IMR-90 (cell line): ENCODE measurements around the gene OXLD1. TPM values are rescaled to one million over a fixed set of nuclear protein-coding genes. Genes with fewer than 3 reads are reported as not detected.

Experiments used
- ATAC-seq: fragments of 200-7000 bp; cut with Tn5 transposase; 2 replicates; pipeline ENCODE4 v1.9.1; 2020; ENCODE audit warnings: low read depth, mild to moderate bottlenecking, moderate library complexity
- BruUV-seq: library from RNA; stranded (reverse); fragments of 400-500 nt; replicated peaks from 2 replicates; lab custom pipeline; 2021; lab: Mats Ljungman, UMichigan
- CTCF ChIA-PET: fragments of 300-600 bp; formaldehyde crosslinking; extraction: SDS; loops from one replicate; lab custom pipeline; 2021; ENCODE audit warnings: antibody characterized with exemption; lab: Yijun Ruan, JAX
- POLR2A ChIA-PET: fragments of 300-600 bp; sonication (Branson Sonifier 250); formaldehyde crosslinking; loops from one replicate; lab custom pipeline; 2022; ENCODE audit warnings: antibody characterized with exemption; ENCODE audit not compliant: unreplicated experiment; lab: Charles Lee
- DNase-seq: peaks from one replicate; pipeline ENCODE4 v3.0.0; 2013
- H2AFZ ChIP-seq: replicated peaks from 2 replicates; pipeline ENCODE3; 2013; ENCODE audit warnings: low read length, mild to moderate bottlenecking; ENCODE audit not compliant: poor library complexity
- H2AK5ac ChIP-seq: 2 replicates; pipeline ENCODE4 v1.6.1; 2013; ENCODE audit warnings: low read depth, low read length, inconsistent platforms
- H2AK9ac ChIP-seq: replicated peaks from 2 replicates; pipeline ENCODE3; 2013; ENCODE audit warnings: mild to moderate bottlenecking, low read depth, low read length, moderate library complexity; ENCODE audit not compliant: poor library complexity
- H2BK120ac ChIP-seq: 2 replicates; pipeline ENCODE4 v1.6.1; 2013; ENCODE audit warnings: low read depth, low read length, inconsistent platforms
- H2BK15ac ChIP-seq: 3 replicates; pipeline ENCODE4 v1.6.1; 2013; ENCODE audit warnings: low read depth, low read length, inconsistent platforms
- H2BK20ac ChIP-seq: 2 replicates; pipeline ENCODE4 v1.6.1; 2013; ENCODE audit warnings: low read depth, mild to moderate bottlenecking, inconsistent platforms, low read length, moderate library complexity
- H2BK5ac ChIP-seq: 2 replicates; pipeline ENCODE4 v1.6.1; 2013; ENCODE audit warnings: mild to moderate bottlenecking, low read depth, low read length, inconsistent platforms; ENCODE audit not compliant: poor library complexity, severe bottlenecking
- H3K14ac ChIP-seq: replicated peaks from 2 replicates; pipeline ENCODE4 v1.6.1; 2013; ENCODE audit warnings: low read depth, low read length, inconsistent platforms
- H3K18ac ChIP-seq: 2 replicates; pipeline ENCODE4 v1.6.1; 2013; ENCODE audit warnings: low read depth, low read length, control low read depth
- H3K23ac ChIP-seq: 2 replicates; pipeline ENCODE4 v1.6.1; 2013; ENCODE audit warnings: low read depth, low read length, inconsistent platforms
- H3K27ac ChIP-seq: 2 replicates; pipeline ENCODE4 v1.5.1; 2013; ENCODE audit warnings: mild to moderate bottlenecking, control low read depth, low read length; ENCODE audit not compliant: insufficient read depth
- H3K27me3 ChIP-seq: 2 replicates; pipeline ENCODE4 v1.6.1; 2013; ENCODE audit warnings: low read length; ENCODE audit not compliant: control insufficient read depth, insufficient read depth
- H3K36me3 ChIP-seq: 2 replicates; pipeline ENCODE4 v1.6.1; 2013; ENCODE audit warnings: low read length, mixed read lengths; ENCODE audit not compliant: control insufficient read depth, insufficient read depth
- H3K4ac ChIP-seq: 2 replicates; pipeline ENCODE4 v1.6.1; 2013; ENCODE audit warnings: low read depth, low read length, inconsistent platforms
- H3K4me1 ChIP-seq: 2 replicates; pipeline ENCODE4 v1.6.1; 2013; ENCODE audit warnings: low read length, mixed read lengths; ENCODE audit not compliant: control insufficient read depth, insufficient read depth
- H3K4me2 ChIP-seq: 2 replicates; pipeline ENCODE4 v1.6.1; 2013; ENCODE audit warnings: low read depth, mild to moderate bottlenecking, control low read depth, low read length, moderate library complexity
- H3K4me3 ChIP-seq: 2 replicates; pipeline ENCODE4 v1.5.1; 2013; ENCODE audit warnings: low read depth, mild to moderate bottlenecking, control low read depth, low read length, moderate library complexity; ENCODE audit not compliant: insufficient read depth
- H3K56ac ChIP-seq: 2 replicates; pipeline ENCODE4 v1.6.1; 2013; ENCODE audit warnings: low read length, inconsistent platforms; ENCODE audit not compliant: insufficient read depth; ENCODE audit errors: extremely low read depth
- H3K79me1 ChIP-seq, 2 experiments: 2 replicates each; pipeline ENCODE4 v1.6.1; 2013; ENCODE audit warnings: low read length in 2 of 2, inconsistent platforms in 1 of 2, low read depth in 1 of 2
- H3K9ac ChIP-seq: 2 replicates; pipeline ENCODE4 v1.6.1; 2013; ENCODE audit warnings: low read depth, low read length, control low read depth
- H3K9me1 ChIP-seq: 2 replicates; pipeline ENCODE4 v1.6.1; 2013; ENCODE audit warnings: low read length, inconsistent platforms; ENCODE audit not compliant: insufficient read depth
- H3K9me3 ChIP-seq: 2 replicates; pipeline ENCODE4 v1.6.1; 2013; ENCODE audit warnings: low read length; ENCODE audit not compliant: control insufficient read depth, insufficient read depth
- H4K20me1 ChIP-seq: 2 replicates; pipeline ENCODE4 v1.6.1; 2013; ENCODE audit warnings: low read length, inconsistent platforms; ENCODE audit not compliant: insufficient read depth
- H4K5ac ChIP-seq: 2 replicates; pipeline ENCODE4 v1.6.1; 2013; ENCODE audit warnings: mild to moderate bottlenecking, low read depth, low read length, control low read depth
- H4K8ac ChIP-seq, 2 experiments: 2 replicates each; pipeline ENCODE4 v1.6.1; 2013; ENCODE audit warnings: low read depth in 2 of 2, low read length in 2 of 2, control low read depth in 1 of 2, inconsistent platforms in 1 of 2
- H4K91ac ChIP-seq: 2 replicates; pipeline ENCODE4 v1.6.1; 2013; ENCODE audit warnings: low read depth, low read length, inconsistent platforms; ENCODE audit not compliant: insufficient read depth
- BHLHE40 ChIP-seq: fragments of 150-350 bp; IDR thresholded peaks from 2 replicates; pipeline ENCODE4 v1.6.1; 2016; ENCODE audit warnings: mild to moderate bottlenecking, low read depth, low read length
- CHD1 ChIP-seq: IDR thresholded peaks from 2 replicates; pipeline ENCODE4 v1.6.1; 2012; ENCODE audit warnings: low read depth, low read length, improper control_type of control experiment
- MAFK ChIP-seq: IDR thresholded peaks from 2 replicates; pipeline ENCODE4 v1.6.1; 2012; ENCODE audit warnings: low read depth, low read length, improper control_type of control experiment
- MXI1 ChIP-seq: IDR thresholded peaks from 2 replicates; pipeline ENCODE4 v1.6.1; 2012; ENCODE audit warnings: low read depth, mild to moderate bottlenecking, low read length, moderate library complexity, borderline replicate concordance
- NFE2L2 ChIP-seq: fragments of 150-350 bp; IDR thresholded peaks from 2 replicates; pipeline ENCODE4 v1.6.1; 2016; ENCODE audit warnings: low read depth, mild to moderate bottlenecking, low read length
- POLR2A ChIP-seq: IDR thresholded peaks from 2 replicates; pipeline ENCODE4 v1.6.1; 2012; ENCODE audit warnings: mild to moderate bottlenecking, low read depth, low read length
- RAD21 ChIP-seq: IDR thresholded peaks from 2 replicates; pipeline ENCODE4 v1.6.1; 2012; ENCODE audit warnings: low read length, improper control_type of control experiment
- SMC3 ChIP-seq: fragments of 150-350 bp; IDR thresholded peaks from 2 replicates; pipeline ENCODE4 v1.6.1; 2016; ENCODE audit warnings: low read depth, mild to moderate bottlenecking, antibody characterized with exemption, low read length, moderate library complexity
- USF2 ChIP-seq: fragments of 150-350 bp; IDR thresholded peaks from 2 replicates; pipeline ENCODE4 v1.6.1; 2017; ENCODE audit warnings: mild to moderate bottlenecking, antibody characterized with exemption, low read length, low read depth
- WGBS, 2 experiments: methylation state at CpG; one replicate each; pipeline versions ENCODE4 v1.1.5 to v1.1.7; 2013; ENCODE audit warnings: missing lambda C conversion rate in 2 of 2; ENCODE audit not compliant: insufficient read length in 1 of 2; ENCODE audit errors: extremely low coverage in 2 of 2; 5-methylcytosine and 5-hydroxymethylcytosine counted together
- dilution Hi-C: fragments of 300-500 bp; cut with HindIII; formaldehyde crosslinking; loops from one replicate; pipeline ENCODE4 v1.14.3; 2018; ENCODE audit warnings: low sequenced_read_pairs; ENCODE audit not compliant: unreplicated experiment
- in situ Hi-C: fragments of 300-500 bp; cut with MboI; formaldehyde crosslinking; loops from 3 replicates; pipeline ENCODE4 v1.14.3; 2019; ENCODE audit warnings: low sequenced_read_pairs, inconsistent platforms, mixed read lengths
- intact Hi-C: fragments of 100-400 bp; cut with micrococcal nuclease; formaldehyde crosslinking; loops from 2 replicates; pipeline ENCODE4 v1.10.0; 2022
- polyA plus RNA-seq, 3 experiments: library from polyadenylated mRNA; depleted of rRNA; stranded (reverse); fragments of >200 nt; gene quantifications; 2 replicates each; pipeline ENCODE4 v1.2.3, GENCODE V29; 2012; ENCODE audit warnings: low replicate concordance in 1 of 3
- total RNA-seq: library from RNA; depleted of rRNA; stranded (reverse); fragments of >200 nt; gene quantifications from 2 replicates; pipeline ENCODE4 v1.2.3, GENCODE V29; 2012
- TF ChIP-seq, protein P1 (sequence below): fragments of 150-350 bp; IDR thresholded peaks from 2 replicates; pipeline ENCODE4 v1.6.1; 2016; ENCODE audit warnings: low read depth, mild to moderate bottlenecking, low read length, moderate library complexity, borderline replicate concordance

Gene OXLD1
- total and polyA plus RNA-seq, 2 of the 4 experiments (the other 2 are of a cell fraction), result 9.9 to 22.3 TPM

DNA sequence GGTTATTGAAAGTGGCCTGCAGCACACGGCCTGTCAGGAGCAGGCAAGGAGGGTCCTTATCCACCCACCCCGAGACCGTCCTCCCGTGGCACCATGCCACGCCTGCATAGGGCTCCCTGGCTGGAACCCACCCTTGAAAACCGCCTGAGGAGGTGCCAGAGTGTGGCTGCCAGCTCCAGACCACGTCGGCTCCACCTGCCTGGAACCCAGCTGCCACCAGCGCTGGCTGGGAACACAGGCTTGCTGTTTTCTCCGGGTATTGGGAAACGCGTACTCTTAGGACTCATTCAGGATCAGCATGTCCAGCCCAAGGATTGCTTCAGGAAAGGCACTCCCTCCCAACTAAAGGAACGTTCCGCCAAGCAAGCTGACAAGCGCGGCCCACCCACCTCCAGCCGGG is 10.5 kb upstream of the OXLD1 start:
- H3K4me3 ChIP-seq, result no peak overlapping the region
- no peaks in the 10 kb centered on the region for H3K9me3 ChIP-seq
- H3K9ac ChIP-seq, result no peak overlapping the region
- H3K27me3 ChIP-seq, result no peaks in the 10 kb centered on the region
- ChIA-PET CTCF (no interaction called here), POLR2A (no interaction called here)
- dilution Hi-C loops, result no loop called here
- H2AK9ac ChIP-seq, result no peak overlapping the region
- no peak overlapping the region for H4K8ac ChIP-seq
- H2BK5ac ChIP-seq, result no peak overlapping the region
- H3K4me2 ChIP-seq, result no peak overlapping the region
- no peak for TF ChIP-seq RAD21
- no peak for TF ChIP-seq BHLHE40
- no peak for TF ChIP-seq NFE2L2
- no peak for TF ChIP-seq POLR2A
- TF ChIP-seq MXI1, result no peak
- TF ChIP-seq MAFK, result no peak
- TF ChIP-seq USF2, result no peak
- TF ChIP-seq CHD1, result no peak
- TF ChIP-seq SMC3, result no peak
- TF ChIP-seq, protein P1, sequence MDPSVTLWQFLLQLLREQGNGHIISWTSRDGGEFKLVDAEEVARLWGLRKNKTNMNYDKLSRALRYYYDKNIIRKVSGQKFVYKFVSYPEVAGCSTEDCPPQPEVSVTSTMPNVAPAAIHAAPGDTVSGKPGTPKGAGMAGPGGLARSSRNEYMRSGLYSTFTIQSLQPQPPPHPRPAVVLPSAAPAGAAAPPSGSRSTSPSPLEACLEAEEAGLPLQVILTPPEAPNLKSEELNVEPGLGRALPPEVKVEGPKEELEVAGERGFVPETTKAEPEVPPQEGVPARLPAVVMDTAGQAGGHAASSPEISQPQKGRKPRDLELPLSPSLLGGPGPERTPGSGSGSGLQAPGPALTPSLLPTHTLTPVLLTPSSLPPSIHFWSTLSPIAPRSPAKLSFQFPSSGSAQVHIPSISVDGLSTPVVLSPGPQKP, result no peak
- H3K36me3 ChIP-seq, result peaks cover 31% of the 10 kb centered on the region
- H2AFZ ChIP-seq, result no peak overlapping the region
- H2AK5ac ChIP-seq, result no peak overlapping the region
- peaks cover 3% of the 10 kb centered on the region for H4K20me1 ChIP-seq
- H3K4ac ChIP-seq, result no peak overlapping the region
- H2BK15ac ChIP-seq, result no peak overlapping the region
- WGBS, 2 experiments, result 92% methylated on average over 14 of the region's 17 CpGs; no CpG with 5 or more reads in 1 of the 2 experiments
- H3K56ac ChIP-seq, result no peak overlapping the region
- no peak for DNase-seq
- no TSS peak for BruUV-seq
- peaks cover 15 to 63% of the 10 kb centered on the region in 2 experiments; a peak in 3 of 4 replicates for H3K79me1 ChIP-seq
- 0 out of 2 replicates have a peak overlapping the region, but pooled peaks have one; percentile 18 for H4K5ac ChIP-seq
- no peak overlapping the region for H2BK120ac ChIP-seq
- no peak overlapping the region for H3K27ac ChIP-seq
- H3K9me1 ChIP-seq, result no peaks in the 10 kb centered on the region
- no peak overlapping the region for H3K14ac ChIP-seq
- intact Hi-C loops, result no loop called here
- no peak for ATAC-seq
- no peak overlapping the region for H2BK20ac ChIP-seq
- no peak overlapping the region for H4K91ac ChIP-seq
- no peaks in the 10 kb centered on the region for H3K4me1 ChIP-seq
- in situ Hi-C loops, result no loop called here
- H3K18ac ChIP-seq, result no peak overlapping the region
- no peak overlapping the region for H3K23ac ChIP-seq
